GM19099 (cell line): ENCODE data around the gene ZBTB7B.

ENCODE experiments used
- POLR2A ChIP-seq: IDR thresholded peaks from 3 replicates; pipeline ENCODE4 v1.6.1; 2011; ENCODE audit warnings: low read depth; ENCODE audit not compliant: insufficient read length; ENCODE audit errors: extremely low read depth

The ZBTB7B gene

DNA sequence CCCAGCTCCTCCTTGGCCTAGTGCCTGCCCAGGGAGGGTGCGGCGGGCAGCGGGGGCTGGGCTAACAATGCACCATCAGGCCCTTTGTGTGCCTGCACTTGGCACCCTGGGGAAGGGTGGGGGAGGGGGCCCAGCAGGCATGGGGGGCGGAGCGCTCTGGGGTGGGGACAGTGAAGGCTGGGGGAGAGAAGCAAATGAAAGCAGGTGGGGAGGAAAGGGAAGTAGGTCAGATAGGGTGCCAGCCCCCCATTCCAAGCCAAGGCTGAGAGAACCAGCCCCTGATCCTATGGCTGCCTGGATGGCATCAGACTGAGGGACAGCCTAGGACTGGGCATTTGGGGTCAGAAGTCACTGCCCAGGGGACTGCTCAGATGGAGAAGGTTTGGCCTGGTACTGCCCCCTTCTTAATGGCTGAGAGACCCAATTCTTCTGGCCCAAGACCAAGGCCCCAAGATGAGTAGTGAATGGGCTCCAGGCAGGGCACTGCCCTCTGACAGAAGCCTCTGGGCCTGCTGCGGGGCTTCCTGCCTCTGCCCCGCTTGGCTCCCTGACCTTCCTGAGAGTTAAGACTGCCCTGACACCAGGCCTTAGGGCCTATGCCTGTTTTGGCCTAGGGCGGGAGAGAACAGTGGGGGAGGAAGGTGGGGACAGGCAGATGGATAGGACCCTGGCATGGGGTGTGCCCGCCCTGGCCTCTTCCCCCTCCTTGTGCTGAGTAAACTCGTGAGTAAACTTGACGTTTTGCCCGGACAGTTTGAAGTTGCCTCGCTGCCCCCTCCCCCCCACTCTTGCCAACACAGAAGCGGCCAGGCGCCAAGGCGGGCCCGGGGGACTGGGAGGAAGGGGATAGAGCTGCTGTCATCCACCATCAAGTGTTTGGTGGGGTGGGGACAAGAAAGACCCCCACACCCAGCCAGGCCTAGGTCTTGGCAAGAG is 2.7 kb downstream of the ZBTB7B start:
- TF ChIP-seq POLR2A: no peak

DNA sequence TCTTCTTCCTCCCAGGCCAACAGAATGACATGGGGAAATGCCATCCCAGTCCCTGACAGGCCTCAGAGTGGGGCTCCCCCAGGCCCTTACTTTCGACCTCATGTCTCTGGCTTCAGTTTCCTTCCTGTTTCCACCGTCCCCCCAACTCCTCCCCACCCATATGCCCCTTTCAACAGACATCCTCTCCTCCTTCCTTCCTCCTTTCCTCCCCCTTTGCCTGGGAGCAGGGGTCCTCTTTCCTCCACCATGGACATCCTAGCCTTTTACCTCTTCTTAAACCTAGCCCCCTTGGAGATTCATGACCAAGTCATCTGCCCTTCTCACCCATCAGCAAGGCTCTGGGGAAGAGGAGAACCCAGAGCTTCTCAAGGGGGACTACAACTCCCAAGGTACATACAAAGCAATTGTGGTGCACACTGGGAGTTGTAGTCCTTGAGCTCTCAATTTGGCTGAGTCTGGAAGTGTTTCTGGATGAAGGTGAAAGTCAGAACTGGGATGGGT is 4.0 kb downstream of the ZBTB7B start:
- TF ChIP-seq POLR2A: no peak

GRCh38 chr1:155007251-155007828 is 4.7 kb downstream of the ZBTB7B start:
- no peak for TF ChIP-seq POLR2A

DNA sequence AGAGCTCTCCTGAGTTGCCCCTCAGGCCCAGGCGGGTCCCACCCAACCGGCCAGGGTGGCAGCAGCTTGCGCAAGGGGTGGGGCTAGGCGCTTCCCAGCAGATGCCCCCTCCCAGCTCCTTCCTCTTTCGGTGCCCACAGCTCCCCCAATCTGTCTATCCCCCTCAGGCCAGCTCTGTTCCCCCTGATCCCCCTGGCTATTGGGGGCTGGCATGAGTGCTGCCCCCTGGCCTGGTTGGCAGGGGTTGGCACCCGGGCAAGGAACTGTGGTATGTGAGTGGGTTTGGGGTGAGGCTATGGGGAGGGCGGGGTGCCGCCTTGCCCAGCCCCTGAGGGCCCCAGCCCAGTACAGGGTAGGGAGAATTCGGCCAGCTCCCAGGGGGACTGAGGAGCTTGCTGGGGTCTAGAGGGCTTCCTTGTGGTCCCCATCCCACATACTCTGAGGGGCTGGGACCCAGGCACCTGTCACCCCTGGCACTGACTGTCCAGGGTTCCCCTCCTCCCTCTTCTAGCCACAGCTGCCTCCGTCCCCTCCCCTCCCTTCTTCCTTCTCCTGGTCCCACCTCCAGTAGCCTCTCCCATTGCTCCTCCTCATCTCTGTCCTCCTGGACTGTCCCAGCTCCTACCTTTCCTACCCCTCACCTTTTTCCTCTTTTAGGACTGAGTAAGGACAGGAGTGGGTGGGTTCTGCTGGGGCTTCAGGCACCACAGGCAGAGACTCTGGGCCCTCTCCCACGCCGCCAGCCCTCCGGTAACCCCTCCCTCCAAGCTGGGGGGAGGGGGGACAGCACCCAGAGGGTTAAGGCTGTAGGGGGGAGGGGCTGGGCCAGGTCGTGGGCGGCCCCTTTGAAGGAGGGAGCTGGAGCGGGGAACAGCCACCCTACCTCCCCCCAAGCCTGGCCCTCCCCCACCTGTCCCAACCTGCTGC is 5.7 kb downstream of the ZBTB7B start:
- TF ChIP-seq POLR2A: no peak

GRCh38 chr1:155009221-155009711 is 6.7 kb downstream of the ZBTB7B start:
- TF ChIP-seq POLR2A: no peak

GRCh38 chr1:155009742-155010141 is 7.1 kb downstream of the ZBTB7B start:
- TF ChIP-seq POLR2A: no peak

DNA sequence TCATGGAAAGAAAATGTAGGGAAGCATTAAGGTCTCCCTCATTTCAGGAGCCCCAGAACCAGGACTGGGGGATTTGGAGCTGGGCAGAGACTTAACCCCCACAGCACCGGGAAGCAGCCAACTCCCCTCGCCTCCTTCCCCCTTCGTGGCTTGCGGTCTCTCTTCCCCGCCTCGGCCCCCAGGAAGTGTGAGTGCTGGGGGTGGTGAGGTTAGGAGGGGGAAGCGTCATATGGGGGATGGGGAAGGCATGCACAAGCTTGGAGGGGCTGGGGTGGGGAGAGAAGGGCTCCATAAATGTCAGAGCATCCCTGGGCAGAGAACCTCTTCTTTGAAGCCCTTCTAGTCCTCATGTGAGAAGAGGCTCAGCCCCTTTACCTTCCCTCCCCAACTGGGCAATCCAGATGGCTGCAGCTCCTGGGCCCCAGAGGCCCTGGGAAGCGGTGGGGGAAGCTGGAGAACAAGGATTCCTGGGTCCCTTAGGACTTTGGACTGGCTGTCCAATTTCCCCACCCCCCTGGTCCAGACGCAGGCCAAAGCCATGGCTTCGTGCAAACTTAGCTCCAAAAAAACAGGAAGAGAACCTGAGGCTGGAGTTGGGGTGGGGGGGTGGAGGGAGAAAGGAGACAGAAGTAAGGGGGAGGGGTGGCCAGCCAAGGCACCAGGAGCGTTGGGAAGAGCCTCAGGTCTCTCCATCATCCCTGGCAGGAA is 7.8 kb downstream of the ZBTB7B start:
- no peak for TF ChIP-seq POLR2A

GRCh38 chr1:155011004-155011416 is 8.4 kb downstream of the ZBTB7B start:
- no peak for TF ChIP-seq POLR2A

GRCh38 chr1:155011437-155012025 is 8.9 kb downstream of the ZBTB7B start:
- no peak for TF ChIP-seq POLR2A

DNA sequence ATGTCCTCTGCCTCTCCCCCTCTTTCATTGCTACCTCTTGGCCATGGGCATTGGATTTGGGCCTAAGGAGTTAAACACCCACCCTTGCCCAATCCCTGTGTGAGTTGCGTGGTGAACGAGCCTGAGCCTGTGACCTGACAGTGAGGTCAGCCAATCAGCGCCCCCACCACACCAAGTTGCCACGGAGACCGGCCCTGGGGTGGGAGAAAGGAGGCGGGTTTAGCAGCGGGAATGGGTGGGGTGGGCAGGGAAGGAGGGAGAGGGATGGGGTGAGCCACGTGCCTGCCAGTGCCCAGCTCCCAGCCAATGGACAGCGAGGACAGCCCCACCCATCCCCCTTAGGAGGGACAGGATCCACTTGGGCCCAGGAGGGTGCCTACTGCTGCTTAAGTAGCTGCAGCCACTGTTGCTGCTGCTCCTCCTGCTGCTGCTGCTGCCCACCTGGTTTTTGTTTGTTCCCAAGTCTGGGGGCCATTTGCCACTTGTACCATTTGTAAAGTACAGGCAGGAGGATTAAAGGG is 9.5 kb downstream of the ZBTB7B start:
- no peak for TF ChIP-seq POLR2A

DNA sequence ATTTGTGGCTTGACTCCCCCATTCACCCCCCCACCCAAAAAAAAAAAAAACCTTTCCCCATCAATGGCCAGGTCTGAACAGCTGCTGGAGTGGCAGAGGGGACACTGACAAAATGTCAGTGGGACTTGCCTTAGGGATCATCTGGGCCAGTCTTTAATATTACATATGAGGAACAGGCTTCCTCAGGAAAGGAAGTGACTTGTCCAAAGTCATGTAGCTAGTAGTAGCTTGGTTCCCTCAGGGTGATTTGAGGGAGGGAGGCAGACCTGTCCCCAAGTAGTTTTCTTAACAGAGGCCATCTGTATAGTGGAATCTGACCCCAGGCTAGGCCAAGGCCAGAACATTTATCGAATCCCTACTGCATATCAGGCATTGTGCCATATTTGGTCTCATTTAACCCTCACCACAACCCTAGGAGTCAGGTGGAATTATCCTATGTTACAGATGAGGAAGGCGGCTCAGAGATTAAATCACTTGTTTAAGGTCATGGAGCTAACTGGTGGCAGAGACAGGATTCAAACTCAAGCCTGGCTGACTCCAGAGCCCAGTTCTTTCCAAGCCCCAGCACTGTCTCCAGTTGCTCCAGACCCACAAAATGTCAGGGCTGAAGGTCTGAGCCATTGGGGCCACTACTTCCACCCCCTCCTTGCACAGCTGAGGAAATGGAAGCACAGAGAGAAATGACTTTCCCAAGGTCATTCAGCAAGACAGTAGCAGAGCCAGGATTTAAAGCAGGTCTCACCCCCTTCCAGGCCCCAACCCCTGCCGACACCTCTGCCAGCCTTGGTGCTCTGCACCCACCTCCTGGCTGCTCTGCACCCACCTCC is 10.4 kb downstream of the ZBTB7B start:
- TF ChIP-seq POLR2A: no peak

DNA sequence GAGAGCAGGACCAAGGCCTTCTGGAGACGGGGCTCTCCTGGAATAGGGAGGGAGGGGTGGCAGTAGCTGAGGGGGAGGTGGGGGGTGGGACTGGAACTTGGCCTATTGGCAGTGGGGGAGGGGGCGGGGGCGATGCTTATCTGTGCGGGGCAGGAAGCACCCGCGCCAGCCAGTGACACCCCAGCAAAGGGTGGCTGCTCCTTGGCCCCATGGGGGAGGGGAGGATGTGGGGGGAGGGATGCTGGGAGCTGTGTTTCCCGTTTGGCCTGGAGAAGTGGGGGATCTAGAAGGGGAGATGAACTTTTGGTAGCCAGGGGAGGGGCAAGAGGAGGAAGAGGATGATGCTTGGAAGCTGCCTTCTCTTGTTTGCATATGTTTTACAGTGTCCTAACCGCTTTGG is 11.0 kb downstream of the ZBTB7B start:
- TF ChIP-seq POLR2A: no peak
